Measurements from ENCODE around the gene ABCC2. TPM values are rescaled to one million over a fixed set of nuclear protein-coding genes. Genes with fewer than 3 reads are reported as not detected.

The ABCC2 gene
- total RNA-seq, 1 donor = 1.4 TPM

DNA sequence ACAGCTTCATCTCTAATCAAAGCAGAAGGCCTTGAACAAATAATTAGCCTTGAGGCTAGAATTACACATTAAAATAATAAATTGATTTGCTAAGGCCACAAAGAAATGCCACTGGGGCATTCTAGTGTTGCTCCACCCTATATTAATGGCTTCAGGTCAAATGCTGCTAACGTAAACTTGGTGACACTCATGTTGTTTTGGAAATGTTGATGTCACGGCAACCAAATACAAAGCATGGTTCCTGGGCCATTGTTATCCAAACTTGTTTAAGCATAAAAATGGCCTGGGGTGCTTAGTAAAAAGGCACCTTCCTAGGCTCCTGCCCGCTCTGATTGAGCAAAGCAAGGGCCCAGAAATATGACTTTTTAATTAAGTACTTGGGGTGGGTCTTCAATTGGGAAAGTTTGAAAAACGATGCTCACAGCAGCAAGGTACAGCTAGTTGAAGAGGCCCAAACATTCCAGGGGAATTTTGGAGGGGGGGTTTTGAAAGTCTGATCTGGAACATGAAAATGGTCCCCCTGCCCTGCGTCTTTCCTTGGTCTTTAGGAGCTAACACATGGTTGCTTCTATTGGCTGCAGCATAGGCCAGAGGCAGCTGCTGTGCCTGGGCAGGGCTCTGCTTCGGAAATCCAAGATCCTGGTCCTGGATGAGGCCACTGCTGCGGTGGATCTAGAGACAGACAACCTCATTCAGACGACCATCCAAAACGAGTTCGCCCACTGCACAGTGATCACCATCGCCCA is 67.8 kb downstream of the ABCC2 start:
- no peak for DNase-seq (ENCODE audit: low read depth)
- TF ChIP-seq, protein P1, sequence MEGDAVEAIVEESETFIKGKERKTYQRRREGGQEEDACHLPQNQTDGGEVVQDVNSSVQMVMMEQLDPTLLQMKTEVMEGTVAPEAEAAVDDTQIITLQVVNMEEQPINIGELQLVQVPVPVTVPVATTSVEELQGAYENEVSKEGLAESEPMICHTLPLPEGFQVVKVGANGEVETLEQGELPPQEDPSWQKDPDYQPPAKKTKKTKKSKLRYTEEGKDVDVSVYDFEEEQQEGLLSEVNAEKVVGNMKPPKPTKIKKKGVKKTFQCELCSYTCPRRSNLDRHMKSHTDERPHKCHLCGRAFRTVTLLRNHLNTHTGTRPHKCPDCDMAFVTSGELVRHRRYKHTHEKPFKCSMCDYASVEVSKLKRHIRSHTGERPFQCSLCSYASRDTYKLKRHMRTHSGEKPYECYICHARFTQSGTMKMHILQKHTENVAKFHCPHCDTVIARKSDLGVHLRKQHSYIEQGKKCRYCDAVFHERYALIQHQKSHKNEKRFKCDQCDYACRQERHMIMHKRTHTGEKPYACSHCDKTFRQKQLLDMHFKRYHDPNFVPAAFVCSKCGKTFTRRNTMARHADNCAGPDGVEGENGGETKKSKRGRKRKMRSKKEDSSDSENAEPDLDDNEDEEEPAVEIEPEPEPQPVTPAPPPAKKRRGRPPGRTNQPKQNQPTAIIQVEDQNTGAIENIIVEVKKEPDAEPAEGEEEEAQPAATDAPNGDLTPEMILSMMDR (IDR thresholded peaks at IDR 0.05; ENCODE audit: insufficient read depth, low read length) = no peak
- H3K4me3 ChIP-seq (ENCODE audit: low read depth, low read length) = no peak overlapping the region

DNA sequence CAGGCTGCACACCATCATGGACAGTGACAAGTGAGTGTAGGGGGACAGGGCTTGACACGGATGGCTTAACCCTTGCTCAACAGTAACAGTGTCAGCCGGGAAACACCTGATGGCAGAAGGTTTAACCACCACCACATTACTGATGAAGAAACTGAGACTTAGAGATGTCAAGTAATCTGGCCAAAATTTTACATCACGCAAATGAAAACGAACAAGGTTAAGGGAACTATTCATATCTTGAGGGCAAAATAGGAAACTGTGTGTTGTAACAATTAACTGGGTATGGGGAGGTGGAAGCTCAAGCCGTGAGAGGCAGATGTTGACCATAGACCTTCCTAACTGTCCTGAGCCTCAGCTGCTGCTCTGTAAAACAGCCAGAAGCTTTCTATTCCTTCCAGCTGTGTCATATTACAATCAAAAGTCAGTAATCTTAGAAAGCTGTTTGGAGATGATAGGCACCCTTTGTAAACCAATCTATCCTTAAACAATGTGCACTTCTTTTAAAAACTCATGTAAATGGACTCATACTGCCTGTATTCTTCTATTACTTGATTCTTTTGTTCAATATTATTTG is 68.4 kb downstream of the ABCC2 start:
- TF ChIP-seq, protein P1 (IDR thresholded peaks at IDR 0.05; ENCODE audit: insufficient read depth, low read length) = no peak
- DNase-seq (ENCODE audit: low read depth) = no peak
- H3K4me3 ChIP-seq (ENCODE audit: low read depth, low read length) = no peak overlapping the region

DNA sequence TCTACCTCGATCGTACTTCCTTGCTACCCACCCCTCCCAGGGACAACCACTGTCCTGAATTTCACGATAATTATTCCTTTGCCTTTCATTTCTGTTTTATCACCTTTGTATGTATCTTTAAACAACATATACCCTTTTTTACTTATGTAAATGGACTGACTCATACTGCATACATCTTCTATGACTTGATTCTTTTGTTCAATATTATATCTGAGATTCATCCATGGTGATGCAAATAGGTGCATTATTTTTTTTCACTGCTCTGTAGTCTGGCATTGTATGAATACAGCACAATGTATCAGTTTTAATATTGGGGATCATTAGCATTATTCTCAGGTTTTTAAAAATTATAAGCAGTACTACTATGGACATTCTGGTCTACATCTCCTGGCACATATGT is 69.4 kb downstream of the ABCC2 start:
- DNase-seq (ENCODE audit: low read depth) = no peak
- TF ChIP-seq, protein P1 (IDR thresholded peaks at IDR 0.05; ENCODE audit: insufficient read depth, low read length) = no peak
- no peak overlapping the region for H3K4me3 ChIP-seq (ENCODE audit: low read depth, low read length)

DNA sequence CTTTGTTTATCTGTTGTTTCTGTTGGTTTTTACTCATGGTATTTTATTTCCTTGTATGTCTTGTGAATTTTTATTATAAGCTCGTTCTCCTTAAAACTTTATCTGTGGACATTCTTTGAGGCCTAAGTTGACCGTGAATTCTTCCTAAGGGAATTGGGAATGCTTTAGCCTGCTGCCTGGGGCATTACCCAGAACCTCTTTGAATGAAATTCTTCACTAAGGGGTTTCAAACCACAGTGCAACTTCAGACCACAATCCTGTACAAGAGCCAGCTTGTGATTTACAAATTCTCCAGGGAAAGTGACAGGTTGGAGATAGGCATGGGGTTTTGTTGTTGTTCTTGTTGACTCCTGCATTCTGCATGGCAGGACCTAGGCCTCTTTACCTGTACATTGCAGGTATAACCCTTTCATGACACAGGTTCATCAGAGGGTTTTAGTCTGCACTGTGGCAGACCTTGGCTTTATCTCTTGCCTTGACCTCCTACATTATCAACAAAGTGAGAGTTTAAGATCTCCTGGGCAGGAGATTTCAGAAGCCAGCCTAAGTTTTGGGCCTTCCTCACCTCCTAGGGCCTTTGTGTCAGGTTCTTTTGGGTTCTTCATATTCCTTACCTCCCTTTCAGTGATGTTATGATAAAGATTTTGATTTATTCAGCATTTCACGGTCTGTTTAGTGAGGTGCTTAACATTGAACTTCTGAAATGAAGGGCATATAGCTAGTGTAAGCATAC is 70.2 kb downstream of the ABCC2 start:
- no peak for DNase-seq (ENCODE audit: low read depth)
- H3K4me3 ChIP-seq (ENCODE audit: low read depth, low read length) = no peak overlapping the region
- TF ChIP-seq, protein P1 (IDR thresholded peaks at IDR 0.05; ENCODE audit: insufficient read depth, low read length) = no peak

DNA sequence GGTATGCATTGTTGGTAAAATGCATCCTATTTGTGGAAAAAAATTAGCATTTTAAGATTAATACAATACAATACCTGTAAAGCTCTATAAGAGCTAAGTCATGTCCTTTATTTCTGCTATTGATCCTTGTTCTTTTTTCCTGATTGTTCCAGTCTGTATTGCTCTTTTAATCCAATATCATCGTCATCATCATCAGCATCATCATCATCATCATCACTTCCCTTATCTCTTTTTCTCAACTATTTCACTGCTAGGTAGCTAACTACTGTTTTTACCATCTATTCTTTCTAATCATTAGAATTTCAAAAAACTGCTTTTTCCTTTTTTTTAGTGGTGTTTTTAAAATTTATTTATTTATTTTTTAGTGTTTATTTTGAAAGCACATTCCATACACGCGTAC is 71.2 kb downstream of the ABCC2 start:
- TF ChIP-seq, protein P1 (IDR thresholded peaks at IDR 0.05; ENCODE audit: insufficient read depth, low read length) = no peak
- no peak overlapping the region for H3K4me3 ChIP-seq (ENCODE audit: low read depth, low read length)
- DNase-seq (ENCODE audit: low read depth) = no peak

DNA sequence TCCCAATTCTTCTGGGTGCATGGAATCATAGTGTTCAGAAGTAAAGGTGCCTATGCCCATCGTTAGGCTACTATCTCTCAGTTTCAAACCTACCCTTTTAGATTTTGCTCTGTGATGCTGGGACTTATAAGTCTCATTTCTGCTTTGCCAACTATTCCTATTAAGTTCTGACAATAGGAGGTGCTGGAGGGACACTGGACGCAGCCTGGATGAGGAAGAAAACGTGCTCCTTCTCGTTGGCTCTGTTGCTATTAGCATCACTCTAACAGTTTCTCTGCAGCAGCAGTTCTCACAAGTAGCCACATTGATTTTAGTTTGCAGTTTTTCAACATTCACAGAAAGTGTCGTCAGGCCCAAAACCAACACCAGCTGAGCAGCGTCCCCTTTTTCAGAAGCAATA is 72.4 kb downstream of the ABCC2 start:
- no peak overlapping the region for H3K4me3 ChIP-seq (ENCODE audit: low read depth, low read length)
- TF ChIP-seq, protein P1 (IDR thresholded peaks at IDR 0.05; ENCODE audit: insufficient read depth, low read length) = peak; percentile 76
- peak; percentile 88 for DNase-seq (ENCODE audit: low read depth)

All from fibroblast of the aortic adventitia (primary cell).